HFFc6 (cell line): ENCODE results near the gene ZNF165. TPM values are rescaled to one million over a fixed set of nuclear protein-coding genes. Genes with fewer than 3 reads are reported as not detected.
"Not testable (repeated sequence)": the region's sequence is repeated elsewhere in the genome, so short reads cannot be mapped to it uniquely, and the experiment has no call there.

Experiments
- DNase-seq: peaks from one replicate; pipeline ENCODE4 v3.0.0-alpha.2; 2018
- H3K27ac Mint-ChIP-seq: 2 replicates; pipeline ENCODE4 v1.8.0; 2020; ENCODE audit warnings: mild to moderate bottlenecking, mixed read lengths
- H3K27me3 Mint-ChIP-seq: 2 replicates; pipeline ENCODE4 v1.8.0; 2021; ENCODE audit warnings: mild to moderate bottlenecking, moderate library complexity, mixed read lengths; ENCODE audit not compliant: insufficient read depth
- H3K36me3 Mint-ChIP-seq: 2 replicates; pipeline ENCODE4 v1.8.0; 2021; ENCODE audit warnings: low read depth, mixed read lengths
- H3K4me1 Mint-ChIP-seq: 2 replicates; pipeline ENCODE4 v1.8.0; 2020; ENCODE audit warnings: low read depth, mixed read lengths
- H3K4me3 Mint-ChIP-seq: 2 replicates; pipeline ENCODE4 v1.8.0; 2020; ENCODE audit warnings: mild to moderate bottlenecking, moderate library complexity, mixed read lengths
- H3K9me3 Mint-ChIP-seq: 2 replicates; pipeline ENCODE4 v1.8.0; 2020; ENCODE audit warnings: mild to moderate bottlenecking, mixed read lengths
- long read RNA-seq: library from polyadenylated mRNA; unstranded; transcript quantifications from one replicate; pipeline ENCODE4 v2.0.0, GENCODE V29; 2019
- total RNA-seq, 6 experiments: library from RNA; stranded (reverse); fragmentation: NEBNext Ultra II Directional; extraction: Animal tissue kit (Norgen Biotek cat#: 25700); gene quantifications; 2 replicates in 1 of 6; 3 replicates in 5 of 6; pipeline ENCODE4 v1.2.3, GENCODE V29; 2021
- TF ChIP-seq, protein P1 (sequence below): fragments of 200-600 bp; sonication (generic); IDR thresholded peaks from 2 replicates; pipeline ENCODE4 v1.5.0; 2021; ENCODE audit warnings: antibody characterized with exemption, mild to moderate bottlenecking

Gene ZNF165
- total RNA-seq, result under 1 TPM; 0.10 to 0.34 (median 0.20) TPM
- long read RNA-seq, result 0 reads

DNA sequence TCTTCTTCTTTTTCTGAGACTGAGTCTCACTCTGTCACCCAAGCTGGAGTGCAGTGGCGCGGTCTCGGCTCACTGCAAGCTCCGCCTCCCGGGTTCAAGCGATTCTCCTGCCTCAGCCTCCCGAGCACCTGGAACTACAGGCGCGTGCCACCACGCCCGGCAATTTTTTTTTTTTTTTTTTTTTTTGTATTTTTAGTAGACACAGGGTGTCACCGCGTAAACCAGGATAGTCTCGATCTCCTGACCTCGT lies at the start of gene ZNF165:
Gene ZNF165 (plus strand): TSS at position 188 of the 250 bp plus-strand sequence. CDS start 4,913 bp downstream, outside the sequence.
- H3K36me3 Mint-ChIP-seq, DNase-seq, H3K27me3 Mint-ChIP-seq, H3K9me3 Mint-ChIP-seq: not testable (repeated sequence)
- Mint-ChIP-seq H3K27ac (peak within 1 kb of the TSS; percentile 100), H3K4me3 (peak within 1 kb of the TSS; percentile 100), H3K4me1 (peaks cover 20% of the 10 kb centered on the region)

DNA sequence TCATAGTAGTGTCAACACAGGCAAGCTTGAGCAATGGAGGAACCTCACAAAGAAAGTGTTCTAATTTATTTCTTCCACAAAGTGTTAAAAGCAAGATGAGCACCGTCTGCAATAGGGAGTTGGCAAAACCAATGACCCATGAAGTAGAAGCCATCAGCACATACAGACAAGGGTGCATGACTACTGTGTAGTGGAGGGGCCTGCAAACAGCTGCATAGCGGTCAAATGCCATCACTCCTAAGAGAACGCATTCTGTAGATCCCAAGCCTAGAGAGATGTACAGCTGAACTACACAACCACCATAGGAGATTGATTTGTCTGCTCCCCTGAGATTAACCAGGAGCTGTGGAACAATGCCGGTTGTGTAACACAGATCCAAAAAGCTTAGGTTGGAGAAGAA lies 26.8 kb upstream of the ZNF165 start:
- H3K9me3 Mint-ChIP-seq, result no peaks in the 10 kb centered on the region
- H3K4me3 Mint-ChIP-seq, result no peak overlapping the region
- H3K27me3 Mint-ChIP-seq, result no peaks in the 10 kb centered on the region
- TF ChIP-seq, protein P1, sequence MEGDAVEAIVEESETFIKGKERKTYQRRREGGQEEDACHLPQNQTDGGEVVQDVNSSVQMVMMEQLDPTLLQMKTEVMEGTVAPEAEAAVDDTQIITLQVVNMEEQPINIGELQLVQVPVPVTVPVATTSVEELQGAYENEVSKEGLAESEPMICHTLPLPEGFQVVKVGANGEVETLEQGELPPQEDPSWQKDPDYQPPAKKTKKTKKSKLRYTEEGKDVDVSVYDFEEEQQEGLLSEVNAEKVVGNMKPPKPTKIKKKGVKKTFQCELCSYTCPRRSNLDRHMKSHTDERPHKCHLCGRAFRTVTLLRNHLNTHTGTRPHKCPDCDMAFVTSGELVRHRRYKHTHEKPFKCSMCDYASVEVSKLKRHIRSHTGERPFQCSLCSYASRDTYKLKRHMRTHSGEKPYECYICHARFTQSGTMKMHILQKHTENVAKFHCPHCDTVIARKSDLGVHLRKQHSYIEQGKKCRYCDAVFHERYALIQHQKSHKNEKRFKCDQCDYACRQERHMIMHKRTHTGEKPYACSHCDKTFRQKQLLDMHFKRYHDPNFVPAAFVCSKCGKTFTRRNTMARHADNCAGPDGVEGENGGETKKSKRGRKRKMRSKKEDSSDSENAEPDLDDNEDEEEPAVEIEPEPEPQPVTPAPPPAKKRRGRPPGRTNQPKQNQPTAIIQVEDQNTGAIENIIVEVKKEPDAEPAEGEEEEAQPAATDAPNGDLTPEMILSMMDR, result no peak
- H3K4me1 Mint-ChIP-seq, result no peaks in the 10 kb centered on the region
- H3K27ac Mint-ChIP-seq, result no peak overlapping the region
- no peaks in the 10 kb centered on the region for H3K36me3 Mint-ChIP-seq
- no peak for DNase-seq

DNA sequence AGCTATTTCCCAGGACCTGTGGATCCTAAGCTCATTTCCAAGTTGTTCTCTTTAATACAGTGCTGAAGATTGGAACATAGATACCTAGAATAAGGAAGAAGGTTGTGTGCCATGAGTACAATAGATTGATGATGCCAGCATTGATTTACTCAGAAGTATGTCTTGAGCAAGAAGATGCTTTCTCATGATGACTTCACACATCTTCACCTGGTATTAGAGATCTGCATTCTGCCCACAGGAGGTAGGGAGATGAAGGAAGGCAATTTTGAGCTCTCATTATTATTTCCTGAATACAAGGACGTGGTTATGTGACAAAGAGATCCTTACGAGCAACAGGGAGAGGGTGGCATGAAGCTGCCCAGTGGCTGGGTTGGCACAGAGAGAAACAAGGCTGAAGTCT lies 20.0 kb upstream of the ZNF165 start:
- Mint-ChIP-seq H3K27ac (no peak overlapping the region), H3K27me3 (no peaks in the 10 kb centered on the region), H3K4me1 (no peaks in the 10 kb centered on the region), H3K36me3 (no peaks in the 10 kb centered on the region), H3K9me3 (no peaks in the 10 kb centered on the region), H3K4me3 (no peak overlapping the region)
- no peak for DNase-seq
- TF ChIP-seq, protein P1, result no peak

DNA sequence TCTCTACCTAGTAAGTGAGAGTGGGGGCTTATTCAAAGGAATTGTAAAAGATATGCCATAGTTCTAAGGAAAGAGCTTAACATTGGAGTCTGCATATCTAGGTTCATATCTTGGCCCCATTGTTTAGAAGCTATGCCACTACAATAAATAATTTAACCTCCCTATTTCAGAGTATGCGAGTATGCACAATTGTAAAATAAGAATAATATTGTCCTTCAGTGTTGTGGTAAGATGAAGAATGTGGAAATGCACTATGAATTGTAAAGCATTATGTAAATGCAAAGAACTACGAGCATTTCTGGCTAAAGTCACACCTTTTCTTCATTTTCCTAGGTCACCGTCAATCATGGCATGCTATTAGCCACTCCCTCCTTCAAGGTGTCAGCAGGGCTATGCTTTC lies 16.1 kb upstream of the ZNF165 start:
- H3K36me3 Mint-ChIP-seq, result no peaks in the 10 kb centered on the region

DNA sequence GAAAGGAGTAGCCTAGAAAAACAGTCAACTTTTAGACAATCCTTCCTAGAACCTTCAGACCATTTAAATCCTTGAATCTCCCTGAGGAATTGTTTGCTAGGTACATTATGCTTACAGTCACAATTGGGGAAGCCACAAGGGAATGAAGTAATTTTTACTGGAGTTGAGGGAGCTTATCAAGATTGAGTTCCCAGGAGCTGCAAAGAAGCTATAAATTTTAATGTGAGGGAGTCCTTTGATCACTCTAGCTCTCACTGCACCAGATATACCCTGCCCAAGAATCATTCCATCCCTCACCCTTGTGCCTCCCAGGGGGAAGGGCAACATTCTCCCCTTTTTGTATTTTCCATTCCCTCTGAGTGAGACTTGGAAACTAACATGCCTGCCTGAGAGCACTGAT lies 12.3 kb upstream of the ZNF165 start:
- Mint-ChIP-seq H3K36me3 (no peaks in the 10 kb centered on the region), H3K4me1 (no peaks in the 10 kb centered on the region), H3K4me3 (no peak overlapping the region), H3K27me3 (no peaks in the 10 kb centered on the region; the same call in 1 of the 2 replicates), H3K9me3 (no peaks in the 10 kb centered on the region), H3K27ac (no peak overlapping the region)
- DNase-seq, result no peak
- TF ChIP-seq, protein P1, result no peak

More for the DNA sequence above, 16.1 kb upstream of the ZNF165 start:
- DNase-seq, result no peak
- TF ChIP-seq, protein P1, result no peak
- Mint-ChIP-seq H3K9me3 (no peaks in the 10 kb centered on the region), H3K27ac (no peak overlapping the region), H3K27me3 (no peaks in the 10 kb centered on the region), H3K4me3 (no peak overlapping the region), H3K4me1 (no peaks in the 10 kb centered on the region)

DNA sequence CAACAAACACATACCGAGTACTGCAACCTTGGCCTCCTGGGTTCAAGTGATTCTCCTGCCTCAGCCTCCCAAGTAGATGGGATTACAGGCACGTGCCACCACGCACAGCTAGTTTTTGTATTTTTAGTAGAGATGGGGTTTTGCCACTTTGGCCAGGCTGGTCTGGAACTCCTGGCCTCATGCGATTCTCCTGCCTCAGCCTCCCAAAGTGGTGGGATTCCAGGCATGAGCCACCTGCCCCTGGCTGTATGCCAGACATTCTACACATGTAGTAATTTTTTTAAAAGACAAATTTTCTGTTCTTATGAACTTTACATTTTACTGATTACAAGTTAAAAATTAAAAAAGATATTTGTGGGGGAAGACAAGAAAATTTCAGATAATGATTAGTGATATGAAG lies 9.4 kb upstream of the ZNF165 start:
- not testable (repeated sequence) for H3K36me3 Mint-ChIP-seq, H3K9me3 Mint-ChIP-seq, H3K4me1 Mint-ChIP-seq, H3K27ac Mint-ChIP-seq, H3K27me3 Mint-ChIP-seq, H3K4me3 Mint-ChIP-seq, DNase-seq

DNA sequence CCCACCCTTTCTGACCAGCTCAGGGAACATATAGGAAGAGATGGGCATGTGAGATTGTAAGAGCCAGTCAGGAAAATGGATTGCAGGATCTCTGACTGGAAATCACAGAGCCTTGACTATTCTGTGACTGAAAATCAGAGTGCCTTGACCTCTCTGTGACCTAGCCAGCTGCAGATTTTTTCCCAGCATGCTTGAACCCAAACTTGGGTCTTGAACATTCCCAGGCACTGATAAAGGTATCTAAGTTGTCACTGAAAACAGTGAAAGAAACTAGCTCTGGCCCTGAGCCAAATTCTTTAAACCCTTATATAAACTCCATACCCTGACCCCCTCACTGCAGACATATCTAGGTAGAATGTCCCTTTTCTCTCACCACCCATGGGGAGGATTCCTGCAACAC lies 2.3 kb upstream of the ZNF165 start:
- no peak overlapping the region for H3K4me3 Mint-ChIP-seq
- no peak for DNase-seq
- no peak overlapping the region for H3K27ac Mint-ChIP-seq
- H3K36me3 Mint-ChIP-seq, result 0 out of 2 replicates have a peak, but pooled peaks cover 4% of the 10 kb centered on the region
- TF ChIP-seq, protein P1, result no peak
- peaks cover 20% of the 10 kb centered on the region for H3K4me1 Mint-ChIP-seq
- H3K27me3 Mint-ChIP-seq, result peaks cover 2% of the 10 kb centered on the region; the same call in 1 of the 2 replicates
- no peaks in the 10 kb centered on the region for H3K9me3 Mint-ChIP-seq
